Measurements from ENCODE around the gene LAMB1.

DNA sequence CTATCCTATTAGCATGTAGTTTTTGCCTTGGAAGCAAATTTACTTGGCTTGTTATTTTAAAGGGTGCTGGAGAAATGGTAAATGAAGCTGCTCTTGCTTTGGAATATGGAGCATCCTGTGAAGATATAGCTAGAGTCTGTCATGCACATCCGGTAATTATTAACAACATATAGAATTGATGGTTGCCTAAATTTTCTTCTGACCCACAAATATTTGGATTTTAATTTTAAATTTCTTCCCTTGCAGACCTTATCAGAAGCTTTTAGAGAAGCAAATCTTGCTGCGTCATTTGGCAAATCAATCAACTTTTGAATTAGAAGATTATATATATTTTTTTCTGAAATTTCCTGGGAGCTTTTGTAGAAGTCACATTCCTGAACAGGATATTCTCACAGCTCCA, 84.0 kb downstream of the LAMB1 start:
- TF ChIP-seq, protein P1, sequence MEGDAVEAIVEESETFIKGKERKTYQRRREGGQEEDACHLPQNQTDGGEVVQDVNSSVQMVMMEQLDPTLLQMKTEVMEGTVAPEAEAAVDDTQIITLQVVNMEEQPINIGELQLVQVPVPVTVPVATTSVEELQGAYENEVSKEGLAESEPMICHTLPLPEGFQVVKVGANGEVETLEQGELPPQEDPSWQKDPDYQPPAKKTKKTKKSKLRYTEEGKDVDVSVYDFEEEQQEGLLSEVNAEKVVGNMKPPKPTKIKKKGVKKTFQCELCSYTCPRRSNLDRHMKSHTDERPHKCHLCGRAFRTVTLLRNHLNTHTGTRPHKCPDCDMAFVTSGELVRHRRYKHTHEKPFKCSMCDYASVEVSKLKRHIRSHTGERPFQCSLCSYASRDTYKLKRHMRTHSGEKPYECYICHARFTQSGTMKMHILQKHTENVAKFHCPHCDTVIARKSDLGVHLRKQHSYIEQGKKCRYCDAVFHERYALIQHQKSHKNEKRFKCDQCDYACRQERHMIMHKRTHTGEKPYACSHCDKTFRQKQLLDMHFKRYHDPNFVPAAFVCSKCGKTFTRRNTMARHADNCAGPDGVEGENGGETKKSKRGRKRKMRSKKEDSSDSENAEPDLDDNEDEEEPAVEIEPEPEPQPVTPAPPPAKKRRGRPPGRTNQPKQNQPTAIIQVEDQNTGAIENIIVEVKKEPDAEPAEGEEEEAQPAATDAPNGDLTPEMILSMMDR (IDR thresholded peaks at IDR 0.05; ENCODE audit: poor library complexity): no peak
- no peak for TF ChIP-seq EZH2 (IDR thresholded peaks at IDR 0.05; ENCODE audit: borderline replicate concordance)
